ENCODE results near the gene CRKL.
"Not testable (repeated sequence)": the region's sequence is repeated elsewhere in the genome, so short reads cannot be mapped to it uniquely, and the experiment has no call there.

CRKL gene

GRCh38 chr22:20901093-20902033 lies 15.8 kb upstream of the CRKL start:
- CTCF ChIA-PET: interaction anchor here (0.6 to 0.7 kb wide), 2 partner anchors 33 to 366 kb away, joined by 3 read pairs; no protein-coding TSS in a partner anchor
- DNase-seq; H3K4me3 ChIP-seq (ENCODE audit: control insufficient read depth in 1 of 7, extremely low read depth in 1 of 7, insufficient read depth in 4 of 7, low read depth in 2 of 7, low read length in 6 of 7); H3K27me3 ChIP-seq (replicated peaks in 2 of 5; ENCODE audit: control insufficient read depth in 4 of 5, insufficient read depth in 5 of 5, low read length in 4 of 5); H3K27ac ChIP-seq (ENCODE audit: insufficient read depth in 1 of 2, low read depth in 1 of 2, low read length in 2 of 2, poor library complexity in 1 of 2, severe bottlenecking in 2 of 2); H3K4me1 ChIP-seq (ENCODE audit: control extremely low read depth in 1 of 4, control insufficient read depth in 4 of 4, insufficient read depth in 4 of 4, low read length in 3 of 4); H3K36me3 ChIP-seq (ENCODE audit: control insufficient read depth in 4 of 4, insufficient read depth in 4 of 4, low read length in 3 of 4); H3K9me3 ChIP-seq (ENCODE audit: control extremely low read depth in 1 of 5, control insufficient read depth in 4 of 5, insufficient read depth in 2 of 5, low read depth in 1 of 5, low read length in 4 of 5); POLR2A ChIA-PET: not testable (repeated sequence)
- WGBS (ENCODE audit: insufficient coverage): 87% methylated on average over 3 of the region's 18 CpGs

GRCh38 chr22:20903093-20903492 lies 14.1 kb upstream of the CRKL start:
- POLR2A ChIA-PET: no interaction called here
- CTCF ChIA-PET: interaction anchor here (1.5 kb wide), 1 partner anchor 17 kb away, joined by 4 read pairs; no protein-coding TSS in a partner anchor
- H3K9me3 ChIP-seq (ENCODE audit: control extremely low read depth in 1 of 5, control insufficient read depth in 4 of 5, insufficient read depth in 2 of 5, low read depth in 1 of 5, low read length in 4 of 5): no peaks in the 10 kb centered on the region
- peaks cover 0 to 8% (median 0%) of the 10 kb centered on the region in 4 experiments for H3K4me1 ChIP-seq (ENCODE audit: control extremely low read depth in 1 of 4, control insufficient read depth in 4 of 4, insufficient read depth in 4 of 4, low read length in 3 of 4)
- H3K36me3 ChIP-seq (ENCODE audit: control insufficient read depth in 4 of 4, insufficient read depth in 4 of 4, low read length in 3 of 4): no peaks in the 10 kb centered on the region
- no peak overlapping the region for H3K27ac ChIP-seq (ENCODE audit: insufficient read depth in 1 of 2, low read depth in 1 of 2, low read length in 2 of 2, poor library complexity in 1 of 2, severe bottlenecking in 2 of 2)
- no peak for DNase-seq
- no peak overlapping the region for H3K4me3 ChIP-seq (ENCODE audit: control insufficient read depth in 1 of 7, extremely low read depth in 1 of 7, insufficient read depth in 4 of 7, low read depth in 2 of 7, low read length in 6 of 7)
- 94% methylated on average over 2 of the region's 2 CpGs for WGBS (ENCODE audit: insufficient coverage)
- H3K27me3 ChIP-seq (replicated peaks in 2 of 5; ENCODE audit: control insufficient read depth in 4 of 5, insufficient read depth in 5 of 5, low read length in 4 of 5): no peaks in the 10 kb centered on the region

- Histone ChIP-seq H3K4me3 (ENCODE audit: control insufficient read depth in 1 of 7, extremely low read depth in 1 of 7, insufficient read depth in 4 of 7, low read depth in 2 of 7, low read length in 6 of 7) (no peak overlapping the region), H3K4me1 (ENCODE audit: control extremely low read depth in 1 of 4, control insufficient read depth in 4 of 4, insufficient read depth in 4 of 4, low read length in 3 of 4) (peaks cover 0 to 10% (median 2%) of the 10 kb centered on the region in 4 experiments), H3K9me3 (ENCODE audit: control extremely low read depth in 1 of 5, control insufficient read depth in 4 of 5, insufficient read depth in 2 of 5, low read depth in 1 of 5, low read length in 4 of 5) (no peaks in the 10 kb centered on the region), H3K36me3 (ENCODE audit: control insufficient read depth in 4 of 4, insufficient read depth in 4 of 4, low read length in 3 of 4) (no peaks in the 10 kb centered on the region), H3K27ac (ENCODE audit: insufficient read depth in 1 of 2, low read depth in 1 of 2, low read length in 2 of 2, poor library complexity in 1 of 2, severe bottlenecking in 2 of 2) (no peak overlapping the region), H3K27me3 (replicated peaks in 2 of 5; ENCODE audit: control insufficient read depth in 4 of 5, insufficient read depth in 5 of 5, low read length in 4 of 5) (no peaks in the 10 kb centered on the region)
- WGBS (ENCODE audit: insufficient coverage): 98% methylated on average over 7 of the region's 7 CpGs
- ChIA-PET CTCF (interaction anchor here (2.2 kb wide), 1 partner anchor 18 kb away, joined by 8 read pairs; no protein-coding TSS in a partner anchor), POLR2A (no interaction called here)
- peak in 2 of 3 donors; percentile 24 for DNase-seq
Observed at GRCh38 chr22:20904008-20904979, 12.9 kb upstream of the CRKL start.

GRCh38 chr22:20904980-20905355 lies 12.2 kb upstream of the CRKL start:
- Histone ChIP-seq H3K36me3 (ENCODE audit: control insufficient read depth in 4 of 4, insufficient read depth in 4 of 4, low read length in 3 of 4) (no peaks in the 10 kb centered on the region), H3K4me1 (ENCODE audit: control extremely low read depth in 1 of 4, control insufficient read depth in 4 of 4, insufficient read depth in 4 of 4, low read length in 3 of 4) (peaks cover 0 to 12% (median 4%) of the 10 kb centered on the region in 4 experiments), H3K9me3 (ENCODE audit: control extremely low read depth in 1 of 5, control insufficient read depth in 4 of 5, insufficient read depth in 2 of 5, low read depth in 1 of 5, low read length in 4 of 5) (no peaks in the 10 kb centered on the region), H3K27me3 (replicated peaks in 2 of 5; ENCODE audit: control insufficient read depth in 4 of 5, insufficient read depth in 5 of 5, low read length in 4 of 5) (no peaks in the 10 kb centered on the region), H3K4me3 (ENCODE audit: control insufficient read depth in 1 of 7, extremely low read depth in 1 of 7, insufficient read depth in 4 of 7, low read depth in 2 of 7, low read length in 6 of 7) (no peak overlapping the region), H3K27ac (ENCODE audit: insufficient read depth in 1 of 2, low read depth in 1 of 2, low read length in 2 of 2, poor library complexity in 1 of 2, severe bottlenecking in 2 of 2) (no peak overlapping the region)
- POLR2A ChIA-PET: no interaction called here
- DNase-seq: no peak
- CTCF ChIA-PET: interaction anchor here (2.2 kb wide), 1 partner anchor 19 kb away, joined by 8 read pairs; no protein-coding TSS in a partner anchor
- 100% methylated on average over 1 of the region's 3 CpGs for WGBS (ENCODE audit: insufficient coverage)

GRCh38 chr22:20905415-20906386 lies 11.5 kb upstream of the CRKL start:
- Histone ChIP-seq H3K36me3 (ENCODE audit: control insufficient read depth in 4 of 4, insufficient read depth in 4 of 4, low read length in 3 of 4) (no peaks in the 10 kb centered on the region), H3K9me3 (ENCODE audit: control extremely low read depth in 1 of 5, control insufficient read depth in 4 of 5, insufficient read depth in 2 of 5, low read depth in 1 of 5, low read length in 4 of 5) (no peaks in the 10 kb centered on the region), H3K27ac (ENCODE audit: insufficient read depth in 1 of 2, low read depth in 1 of 2, low read length in 2 of 2, poor library complexity in 1 of 2, severe bottlenecking in 2 of 2) (no peak overlapping the region), H3K4me1 (ENCODE audit: control extremely low read depth in 1 of 4, control insufficient read depth in 4 of 4, insufficient read depth in 4 of 4, low read length in 3 of 4) (peaks cover 0 to 8% (median 4%) of the 10 kb centered on the region in 4 experiments), H3K4me3 (ENCODE audit: control insufficient read depth in 1 of 7, extremely low read depth in 1 of 7, insufficient read depth in 4 of 7, low read depth in 2 of 7, low read length in 6 of 7) (no peak overlapping the region), H3K27me3 (replicated peaks in 2 of 5; ENCODE audit: control insufficient read depth in 4 of 5, insufficient read depth in 5 of 5, low read length in 4 of 5) (no peaks in the 10 kb centered on the region)
- 100% methylated on average over 4 of the region's 4 CpGs for WGBS (ENCODE audit: insufficient coverage)
- POLR2A ChIA-PET: no interaction called here
- no peak for DNase-seq
- CTCF ChIA-PET: interaction anchor here (2.2 kb wide), 1 partner anchor 19 kb away, joined by 8 read pairs; no protein-coding TSS in a partner anchor

GRCh38 chr22:20906387-20906767 lies 10.8 kb upstream of the CRKL start:
- DNase-seq: no peak
- Histone ChIP-seq H3K9me3 (ENCODE audit: control extremely low read depth in 1 of 5, control insufficient read depth in 4 of 5, insufficient read depth in 2 of 5, low read depth in 1 of 5, low read length in 4 of 5) (no peaks in the 10 kb centered on the region), H3K27me3 (replicated peaks in 2 of 5; ENCODE audit: control insufficient read depth in 4 of 5, insufficient read depth in 5 of 5, low read length in 4 of 5) (no peaks in the 10 kb centered on the region), H3K4me1 (ENCODE audit: control extremely low read depth in 1 of 4, control insufficient read depth in 4 of 4, insufficient read depth in 4 of 4, low read length in 3 of 4) (peaks cover 0 to 8% (median 4%) of the 10 kb centered on the region in 4 experiments), H3K4me3 (ENCODE audit: control insufficient read depth in 1 of 7, extremely low read depth in 1 of 7, insufficient read depth in 4 of 7, low read depth in 2 of 7, low read length in 6 of 7) (no peak overlapping the region), H3K27ac (ENCODE audit: insufficient read depth in 1 of 2, low read depth in 1 of 2, low read length in 2 of 2, poor library complexity in 1 of 2, severe bottlenecking in 2 of 2) (no peak overlapping the region), H3K36me3 (ENCODE audit: control insufficient read depth in 4 of 4, insufficient read depth in 4 of 4, low read length in 3 of 4) (no peaks in the 10 kb centered on the region)
- ChIA-PET POLR2A (no interaction called here), CTCF (interaction anchor here (2.2 kb wide), 1 partner anchor 20 kb away, joined by 8 read pairs; no protein-coding TSS in a partner anchor)
- WGBS (ENCODE audit: insufficient coverage): no CpG with 5 or more reads among the region's 3 CpGs

Data from common myeloid progenitor, CD34-positive (primary cell).